Immature natural killer cell (primary cell): ENCODE data around the gene ERGIC3. TPM values are rescaled to one million over a fixed set of nuclear protein-coding genes. Genes with fewer than 3 reads are reported as not detected.
A peak's percentile ranks its signal among the peaks of the same experiment; 100 is the strongest.

Experiments used
- DNase-seq, 3 donors: peaks; one replicate each; pipeline ENCODE4 v3.0.0; 2022; ENCODE audit warnings: mixed read lengths in 1 of 3
- H3K27ac Mint-ChIP-seq, 6 donors: one replicate each; pipeline ENCODE4 v1.8.0; 2020; ENCODE audit warnings: mixed read lengths in 6 of 6, mild to moderate bottlenecking in 5 of 6, inconsistent platforms in 4 of 6, moderate library complexity in 3 of 6
- H3K27me3 Mint-ChIP-seq, 3 donors: one replicate each; pipeline ENCODE4 v1.8.0; 2020 to 2021; ENCODE audit warnings: low read depth in 3 of 3, mild to moderate bottlenecking in 3 of 3, mixed read lengths in 3 of 3, moderate library complexity in 3 of 3, inconsistent platforms in 1 of 3
- H3K36me3 Mint-ChIP-seq, 3 donors: one replicate each; pipeline ENCODE4 v1.8.0; 2020; ENCODE audit warnings: mixed read lengths in 3 of 3, inconsistent platforms in 2 of 3, mild to moderate bottlenecking in 2 of 3
- H3K4me1 Mint-ChIP-seq, 2 donors: one replicate each; pipeline ENCODE4 v1.8.0; 2020; ENCODE audit warnings: inconsistent platforms in 2 of 2, mild to moderate bottlenecking in 2 of 2, mixed read lengths in 2 of 2, moderate library complexity in 1 of 2
- H3K4me3 Mint-ChIP-seq, 5 donors: one replicate each; pipeline ENCODE4 v1.8.0; 2020; ENCODE audit warnings: mild to moderate bottlenecking in 5 of 5, mixed read lengths in 5 of 5, inconsistent platforms in 3 of 5, moderate library complexity in 3 of 5
- H3K9me3 Mint-ChIP-seq, 6 donors: one replicate each; pipeline ENCODE4 v1.8.0; 2020; ENCODE audit warnings: mild to moderate bottlenecking in 6 of 6, mixed read lengths in 6 of 6, inconsistent platforms in 4 of 6, moderate library complexity in 3 of 6
- polyA plus RNA-seq, 3 donors: library from polyadenylated mRNA; unstranded; fragments of 300-500 nt; fragmentation: Illumina TruSeq; gene quantifications; one replicate each; pipeline ENCODE4 v1.2.3, GENCODE V29; 2021

The ERGIC3 gene
- polyA plus RNA-seq, 3 donors from 2014 or later: 102 to 169 (median 138) TPM

DNA sequence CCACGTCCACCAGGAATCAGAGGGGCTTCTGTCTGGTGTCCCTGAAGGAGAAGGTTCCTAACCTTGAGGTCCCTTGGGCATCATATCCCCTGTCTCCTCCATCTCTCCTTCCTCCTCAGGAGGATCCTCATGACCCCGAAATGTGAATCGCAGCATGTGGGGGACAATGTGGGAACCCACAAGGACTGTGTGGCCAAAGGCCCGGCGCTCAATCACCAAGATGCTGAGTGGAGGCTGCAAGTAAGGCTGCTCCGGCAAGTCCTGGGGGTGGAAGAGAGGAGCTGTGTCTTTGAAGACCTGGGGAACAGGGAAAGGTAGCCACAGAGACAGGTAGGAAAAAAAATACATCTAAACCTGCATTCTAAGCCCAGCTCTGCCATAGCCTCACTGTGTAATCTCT, 37.3 kb downstream of the ERGIC3 start:
- no peak overlapping the region for H3K4me3 Mint-ChIP-seq
- H3K9me3 Mint-ChIP-seq: peaks cover 0 to 14% (median 6%) of the 10 kb centered on the region in 6 donors

DNA sequence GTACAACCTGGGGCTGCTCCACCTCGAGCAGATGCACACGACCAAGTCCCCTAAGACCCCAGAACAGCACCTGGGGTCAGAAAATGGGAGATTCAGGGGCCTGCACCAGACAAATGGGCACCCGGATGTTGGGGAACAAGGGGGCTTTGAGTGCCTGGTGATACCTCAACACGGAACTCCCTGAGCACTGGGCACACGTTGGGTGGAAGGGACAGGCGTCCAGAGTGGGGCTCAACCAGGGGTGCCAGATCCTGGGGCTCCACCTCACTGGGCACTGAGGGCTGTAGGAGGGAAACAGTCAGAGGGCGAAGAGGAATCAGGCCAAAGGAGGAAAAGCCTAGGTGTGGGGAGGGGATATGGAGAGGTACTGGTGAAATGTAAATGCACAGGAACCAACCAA, 40.3 kb downstream of the ERGIC3 start:
- DNase-seq: no peak
- peaks cover 0 to 10% (median 0%) of the 10 kb centered on the region in 3 donors for H3K27me3 Mint-ChIP-seq
- H3K36me3 Mint-ChIP-seq: no peaks in the 10 kb centered on the region
- peaks cover 0 to 13% (median 4%) of the 10 kb centered on the region in 6 donors for H3K9me3 Mint-ChIP-seq
- no peaks in the 10 kb centered on the region for H3K4me1 Mint-ChIP-seq
- no peak overlapping the region for H3K4me3 Mint-ChIP-seq
- H3K27ac Mint-ChIP-seq: no peak overlapping the region

More for the DNA sequence above, 37.3 kb downstream of the ERGIC3 start:
- H3K27me3 Mint-ChIP-seq: peaks cover 0 to 12% (median 2%) of the 10 kb centered on the region in 3 donors
- DNase-seq: no peak
- H3K27ac Mint-ChIP-seq: no peak overlapping the region
- H3K4me1 Mint-ChIP-seq: no peaks in the 10 kb centered on the region
- H3K36me3 Mint-ChIP-seq: peaks cover 0 to 3% (median 0%) of the 10 kb centered on the region in 3 donors

DNA sequence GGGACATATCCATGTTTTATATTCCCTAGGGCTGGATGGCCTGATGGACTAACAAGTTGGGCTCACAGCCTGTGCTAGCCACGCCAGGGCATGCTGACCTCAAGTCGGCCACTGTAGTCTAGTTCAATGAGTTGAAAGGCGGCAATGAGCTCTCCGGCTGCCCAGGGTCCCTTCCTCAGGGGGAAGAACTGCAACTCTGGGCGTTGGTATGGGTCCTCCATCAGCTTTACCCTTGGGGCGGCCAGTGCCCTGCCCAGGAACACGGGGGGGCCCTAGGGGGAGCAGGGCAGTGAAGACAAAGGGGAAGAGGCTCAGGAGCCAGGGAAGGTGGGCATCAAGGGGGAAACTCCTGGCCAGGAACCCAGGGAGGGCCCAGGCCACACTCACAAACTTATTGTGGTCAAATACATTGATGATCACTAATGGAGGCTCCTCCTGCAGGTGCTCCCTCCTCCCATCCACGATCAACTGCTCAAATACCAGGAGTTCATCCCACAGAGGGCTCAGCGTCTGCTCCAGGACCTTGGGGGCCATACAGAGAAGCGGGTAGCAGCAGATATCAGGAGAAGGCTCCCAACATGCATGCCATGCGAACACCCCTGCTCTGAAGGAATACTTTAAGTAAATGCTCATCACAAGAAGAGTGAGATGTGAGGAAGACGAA, 41.0 kb downstream of the ERGIC3 start:
- Mint-ChIP-seq H3K4me3 (no peak overlapping the region), H3K27ac (no peak overlapping the region), H3K9me3 (peaks cover 0 to 13% (median 4%) of the 10 kb centered on the region in 6 donors), H3K27me3 (peaks cover 0 to 10% (median 0%) of the 10 kb centered on the region in 3 donors), H3K36me3 (no peaks in the 10 kb centered on the region), H3K4me1 (no peaks in the 10 kb centered on the region)
- no peak for DNase-seq

DNA sequence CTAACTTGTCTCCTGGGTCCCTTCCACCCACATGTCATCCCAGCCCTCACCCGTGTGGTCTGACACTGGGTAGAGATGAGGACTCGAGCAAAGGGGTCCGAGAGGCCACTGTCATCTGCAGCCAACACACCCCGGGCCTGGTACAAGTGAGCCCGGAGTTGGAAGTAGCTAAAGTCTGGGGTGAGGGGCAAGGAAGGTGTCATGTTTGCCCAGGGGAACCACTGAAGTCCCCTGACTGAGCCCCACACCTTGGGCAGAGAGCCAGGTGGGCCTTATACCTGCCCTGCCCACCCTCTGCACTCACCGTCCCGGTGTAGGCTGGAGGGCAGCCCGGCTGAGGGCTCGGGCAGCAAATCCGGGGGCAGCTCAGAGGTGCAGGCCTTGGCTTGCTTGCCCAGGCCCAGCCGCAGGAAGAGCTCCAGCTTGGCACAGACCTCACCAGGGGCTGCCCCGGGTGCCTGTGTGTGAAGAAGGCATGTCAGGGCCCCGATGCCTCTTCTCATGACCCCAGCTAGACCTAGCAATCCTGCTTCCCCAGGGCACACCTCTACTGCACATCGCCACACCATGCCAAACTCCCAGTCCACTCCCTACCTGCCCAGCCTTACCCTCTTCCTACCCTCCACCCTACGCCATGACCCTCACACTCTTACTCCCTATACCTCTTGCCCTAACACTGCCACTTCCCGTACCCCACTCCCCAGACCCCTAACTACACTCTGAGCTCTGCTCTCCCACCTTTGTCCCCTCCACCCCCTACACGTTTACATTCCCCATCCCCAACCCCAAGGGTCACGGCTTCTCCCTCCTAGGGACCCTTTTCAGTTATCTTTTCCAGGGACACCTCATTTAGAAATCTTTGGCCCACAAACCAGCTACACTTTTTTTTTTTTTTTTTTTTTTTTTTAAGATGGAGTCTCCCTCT, 42.0 kb downstream of the ERGIC3 start:
- H3K27ac Mint-ChIP-seq: no peak overlapping the region

DNA sequence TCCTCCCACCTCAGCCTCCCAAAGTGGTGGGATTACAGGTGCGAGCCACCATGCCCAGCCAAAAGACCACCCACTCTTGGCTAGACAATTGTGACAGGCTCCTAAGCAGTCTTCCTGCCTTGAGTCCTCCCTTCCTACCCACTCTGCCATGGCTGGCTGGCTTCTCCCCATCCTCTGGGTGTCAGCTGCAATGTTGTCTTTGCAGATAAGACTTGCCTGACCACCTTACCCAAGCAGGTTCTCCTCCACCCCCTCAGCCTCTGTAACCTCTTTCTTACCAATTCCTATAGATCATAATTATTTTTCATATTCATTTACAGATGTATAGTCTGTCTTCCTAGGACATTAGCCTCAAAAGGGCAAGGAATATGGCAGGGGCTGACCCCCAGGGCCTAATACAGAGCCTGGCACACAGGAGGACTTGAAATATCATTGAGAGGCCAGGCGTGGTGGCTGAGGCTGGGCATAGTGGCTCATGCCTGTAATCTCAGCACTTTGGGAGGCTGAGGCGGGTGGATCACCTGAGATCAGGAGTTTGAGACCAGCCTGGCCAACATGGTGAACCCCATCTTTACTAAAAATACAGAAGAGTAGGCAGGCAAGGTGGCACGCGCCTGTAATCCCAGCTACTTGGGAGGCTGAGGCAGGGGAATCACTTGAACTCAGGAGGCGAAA, 45.0 kb downstream of the ERGIC3 start:
- no peak overlapping the region for H3K27ac Mint-ChIP-seq

More for the DNA sequence above, 42.0 kb downstream of the ERGIC3 start:
- H3K9me3 Mint-ChIP-seq: peaks cover 0 to 13% (median 4%) of the 10 kb centered on the region in 6 donors
- no peaks in the 10 kb centered on the region for H3K4me1 Mint-ChIP-seq
- H3K27me3 Mint-ChIP-seq: peaks cover 0 to 12% (median 0%) of the 10 kb centered on the region in 3 donors
- H3K36me3 Mint-ChIP-seq: no peaks in the 10 kb centered on the region
- DNase-seq: no peak
- H3K4me3 Mint-ChIP-seq: no peak overlapping the region

DNA sequence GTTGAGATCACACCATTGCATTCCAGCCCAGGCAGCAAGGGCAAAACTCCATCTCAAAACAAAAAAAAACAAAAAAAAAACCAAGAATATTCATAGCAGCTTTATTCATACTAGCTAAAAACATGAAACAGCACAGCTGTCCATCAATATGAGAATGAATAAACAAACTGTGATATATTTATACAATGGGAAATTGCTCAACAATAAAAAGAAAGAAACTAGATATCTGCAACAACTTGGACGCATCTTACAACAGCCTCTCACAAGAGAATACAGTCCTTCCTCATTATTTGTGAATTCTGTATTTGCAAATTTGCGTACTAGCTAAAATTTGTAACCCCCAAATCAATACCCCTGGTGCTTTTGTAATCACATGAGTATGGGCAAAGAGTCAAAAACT, 45.6 kb downstream of the ERGIC3 start:
- Mint-ChIP-seq H3K27me3 (peaks cover 0 to 4% (median 3%) of the 10 kb centered on the region in 3 donors), H3K36me3 (no peaks in the 10 kb centered on the region), H3K27ac (no peak overlapping the region), H3K4me1 (no peaks in the 10 kb centered on the region), H3K9me3 (peaks cover 0 to 3% (median 0%) of the 10 kb centered on the region in 6 donors), H3K4me3 (no peak overlapping the region)
- DNase-seq: no peak

More for the DNA sequence above, 45.0 kb downstream of the ERGIC3 start:
- Mint-ChIP-seq H3K27me3 (peaks cover 0 to 8% (median 3%) of the 10 kb centered on the region in 3 donors), H3K4me3 (no peak overlapping the region), H3K36me3 (no peaks in the 10 kb centered on the region), H3K9me3 (peaks cover 0 to 4% (median under 1%) of the 10 kb centered on the region in 6 donors), H3K4me1 (no peaks in the 10 kb centered on the region)
- DNase-seq: no peak

DNA sequence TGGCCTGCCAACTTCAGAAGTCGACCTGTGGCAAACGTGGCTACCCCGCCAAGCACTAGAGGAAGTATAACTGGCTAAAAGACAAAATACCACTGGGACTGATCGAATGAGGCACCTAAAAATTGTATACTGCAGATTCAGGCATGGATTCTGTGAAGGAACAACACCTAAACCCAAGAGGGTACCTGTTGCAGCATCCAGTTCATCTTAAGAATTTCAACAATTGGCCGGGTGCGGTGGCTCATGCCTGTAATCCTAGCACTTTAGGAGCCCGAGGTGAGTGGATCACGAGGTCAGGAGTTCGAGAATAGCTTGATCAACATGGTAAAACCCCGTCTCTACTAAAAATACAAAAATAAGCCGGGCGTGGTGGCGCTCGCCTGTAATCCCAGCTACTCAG, 46.5 kb downstream of the ERGIC3 start:
- no peaks in the 10 kb centered on the region for H3K4me1 Mint-ChIP-seq
- no peaks in the 10 kb centered on the region for H3K36me3 Mint-ChIP-seq
- DNase-seq: no peak
- H3K9me3 Mint-ChIP-seq: no peaks in the 10 kb centered on the region
- peaks cover 0 to 3% (median 2%) of the 10 kb centered on the region in 3 donors for H3K27me3 Mint-ChIP-seq
- H3K4me3 Mint-ChIP-seq: no peak overlapping the region
- no peak overlapping the region for H3K27ac Mint-ChIP-seq

DNA sequence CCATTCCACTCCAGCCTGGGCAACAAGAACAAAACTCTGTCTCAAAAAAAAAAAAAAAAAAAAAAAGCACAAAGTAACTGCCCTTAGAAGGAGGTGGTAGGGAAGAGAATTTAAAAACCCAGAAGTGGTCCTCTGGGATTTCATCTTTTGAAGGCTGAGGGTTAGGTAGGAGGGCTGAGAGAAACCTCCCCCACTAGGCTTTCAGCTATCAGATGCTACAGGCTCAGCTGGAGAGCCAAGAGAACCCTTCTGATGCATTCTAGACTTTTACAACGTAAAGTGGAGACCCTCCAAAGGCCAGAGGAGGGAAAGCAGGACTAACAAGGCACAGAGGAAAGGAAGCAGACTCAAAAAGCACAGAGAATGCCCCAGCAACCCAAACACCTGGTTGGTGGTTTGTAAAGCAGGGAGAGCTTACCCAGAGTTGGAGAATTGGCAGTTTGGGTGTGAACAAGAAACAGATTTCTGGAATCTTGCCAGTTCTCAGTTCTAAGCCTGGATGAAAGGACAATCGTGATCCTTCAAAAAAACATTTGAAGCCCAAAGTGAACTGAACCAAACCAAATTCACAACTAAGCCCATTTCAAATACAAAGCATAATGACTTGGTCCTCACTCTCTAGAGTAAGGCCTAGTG, 50.6 kb downstream of the ERGIC3 start:
- DNase-seq: no peak
- H3K4me3 Mint-ChIP-seq: no peak overlapping the region
- no peaks in the 10 kb centered on the region for H3K4me1 Mint-ChIP-seq
- peaks cover 4 to 7% (median 5%) of the 10 kb centered on the region in 3 donors for H3K27me3 Mint-ChIP-seq
- H3K27ac Mint-ChIP-seq: peak overlapping the region in 1 of 6 donors; percentile 43
- no peaks in the 10 kb centered on the region for H3K9me3 Mint-ChIP-seq
- no peaks in the 10 kb centered on the region for H3K36me3 Mint-ChIP-seq

DNA sequence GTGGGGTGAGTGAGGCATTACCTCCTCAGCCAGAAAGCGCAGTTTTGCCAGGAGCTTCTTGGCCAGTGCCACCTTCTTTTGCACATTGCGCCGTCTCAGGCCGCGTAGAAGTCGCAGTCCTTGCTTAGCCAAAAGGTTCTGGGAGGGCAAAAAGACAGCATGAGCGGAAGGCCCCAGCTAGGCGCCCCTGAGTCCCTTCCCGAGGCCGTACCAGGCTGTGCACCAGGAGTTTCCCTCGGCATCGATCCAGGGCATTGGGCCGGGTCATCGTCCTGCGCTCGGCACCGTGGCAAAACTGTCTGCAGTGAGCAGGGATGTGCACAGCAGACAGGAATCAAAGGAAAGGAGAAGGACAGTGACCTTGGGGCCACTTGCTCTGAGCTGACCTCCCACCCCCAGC, 53.6 kb downstream of the ERGIC3 start:
- Mint-ChIP-seq H3K36me3 (no peaks in the 10 kb centered on the region), H3K27me3 (peaks cover 7 to 14% (median 10%) of the 10 kb centered on the region in 3 donors), H3K4me1 (no peaks in the 10 kb centered on the region), H3K9me3 (no peaks in the 10 kb centered on the region), H3K4me3 (no peak overlapping the region), H3K27ac (no peak overlapping the region)
- DNase-seq: no peak

DNA sequence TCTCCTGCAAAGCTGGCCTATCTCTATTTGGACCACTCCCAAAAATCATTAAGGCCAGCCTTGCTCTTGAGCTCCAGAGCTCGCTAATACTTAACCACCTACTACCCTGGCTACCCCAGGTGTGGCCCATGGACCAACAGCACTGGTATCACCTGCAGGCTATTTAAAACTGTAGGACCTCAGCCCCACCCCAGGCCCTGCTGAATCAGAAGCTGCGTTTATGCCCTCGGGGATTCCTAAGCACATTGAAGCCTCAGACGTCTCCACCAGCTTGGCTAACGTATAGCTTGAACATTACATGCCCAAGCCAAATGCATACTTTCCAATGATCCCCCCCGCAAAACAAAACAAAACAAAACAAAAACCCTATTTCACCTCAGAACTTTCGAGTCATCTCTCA, 54.0 kb downstream of the ERGIC3 start:
- H3K27me3 Mint-ChIP-seq: peaks cover 7 to 18% (median 10%) of the 10 kb centered on the region in 3 donors
- no peaks in the 10 kb centered on the region for H3K36me3 Mint-ChIP-seq
- no peak overlapping the region for H3K4me3 Mint-ChIP-seq
- H3K4me1 Mint-ChIP-seq: peaks cover 2 to 3% of the 10 kb centered on the region in 2 donors
- DNase-seq: no peak
- no peak overlapping the region for H3K27ac Mint-ChIP-seq
- H3K9me3 Mint-ChIP-seq: no peaks in the 10 kb centered on the region

DNA sequence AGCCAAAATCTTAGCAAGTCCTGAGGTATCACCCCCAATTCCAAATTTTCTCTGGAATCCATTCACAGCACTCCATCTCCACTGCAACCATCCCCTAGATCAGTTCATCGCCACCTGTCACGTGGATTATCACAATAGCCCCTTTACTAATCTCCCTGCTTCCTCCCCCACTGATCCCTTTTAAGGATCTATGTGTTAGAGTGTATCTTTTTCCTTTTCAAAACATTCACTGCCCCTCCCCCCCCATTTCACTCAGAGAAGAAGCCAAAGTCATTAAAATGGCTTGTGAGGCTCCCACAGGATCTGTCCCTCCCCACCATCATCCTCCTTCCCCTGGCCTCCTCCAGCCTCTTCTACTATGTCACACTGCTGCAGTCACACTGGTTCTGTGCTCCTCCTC, 55.3 kb downstream of the ERGIC3 start:
- Mint-ChIP-seq H3K27me3 (peaks cover 8 to 18% (median 10%) of the 10 kb centered on the region in 3 donors), H3K9me3 (no peaks in the 10 kb centered on the region), H3K27ac (no peak overlapping the region), H3K36me3 (no peaks in the 10 kb centered on the region), H3K4me3 (no peak overlapping the region), H3K4me1 (peaks cover 9% of the 10 kb centered on the region in 2 donors)
- DNase-seq: no peak

DNA sequence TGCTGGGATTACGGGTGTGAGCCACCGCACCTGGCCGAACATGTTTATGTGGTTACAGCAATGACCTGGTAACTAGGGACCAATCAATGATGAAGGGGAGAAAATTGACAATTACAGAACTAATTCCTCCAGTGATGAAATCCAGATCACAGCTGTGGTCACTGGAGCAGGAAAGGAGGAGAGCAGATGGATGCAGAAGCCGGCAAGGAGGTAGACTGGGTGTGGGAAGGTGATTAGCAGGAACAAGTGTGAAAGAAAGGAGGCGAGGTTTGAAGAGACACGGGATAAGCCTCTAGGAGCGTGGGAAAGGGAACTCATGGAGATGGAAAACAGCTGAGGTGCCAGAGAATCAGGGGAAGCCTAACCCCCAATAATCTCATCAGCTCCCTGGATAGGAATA, 56.6 kb downstream of the ERGIC3 start:
- Mint-ChIP-seq H3K9me3 (no peaks in the 10 kb centered on the region), H3K4me1 (peaks cover 9% of the 10 kb centered on the region in 2 donors), H3K4me3 (no peak overlapping the region), H3K27ac (no peak overlapping the region), H3K36me3 (no peaks in the 10 kb centered on the region), H3K27me3 (peaks cover 8 to 21% (median 12%) of the 10 kb centered on the region in 3 donors)
- DNase-seq: no peak
